DND-41 (cell line): Measurements from ENCODE around the gene KIAA1671.

ENCODE experiments used
- ATAC-seq: fragments of 200-7000 bp; cut with Tn5 transposase; 3 replicates; pipeline ENCODE4 v1.9.1; 2021; ENCODE audit warnings: low read depth; ENCODE audit not compliant: insufficient read depth
- DNase-seq: peaks from one replicate; pipeline ENCODE4 v3.0.0-alpha.2; 2020
- H2AFZ ChIP-seq: 2 replicates; pipeline ENCODE4 v1.6.0; 2012; ENCODE audit warnings: low read depth, low read length
- H3K27ac ChIP-seq: 2 replicates; pipeline ENCODE4 v1.5.1; 2012; ENCODE audit warnings: low read length, inconsistent platforms
- H3K27me3 ChIP-seq: fragments of 200-600 bp; sonication (generic); 2 replicates; pipeline ENCODE4 v1.6.0; 2012; ENCODE audit warnings: low read length, mild to moderate bottlenecking, inconsistent platforms; ENCODE audit not compliant: insufficient read depth, poor library complexity
- H3K36me3 ChIP-seq: 2 replicates; pipeline ENCODE4 v1.5.1; 2012; ENCODE audit warnings: low read length, inconsistent platforms; ENCODE audit not compliant: insufficient read depth
- H3K4me1 ChIP-seq: 2 replicates; pipeline ENCODE4 v1.5.1; 2012; ENCODE audit warnings: mild to moderate bottlenecking, low read length; ENCODE audit not compliant: insufficient read depth
- H3K4me2 ChIP-seq: 2 replicates; pipeline ENCODE4 v1.6.0; 2012; ENCODE audit warnings: mild to moderate bottlenecking, moderate library complexity, low read length, inconsistent platforms; ENCODE audit not compliant: insufficient read depth
- H3K4me3 ChIP-seq, 2 experiments: fragments of 200-600 bp in 1 of 2; shearing (Covaris generic) in 1 of 2; 2 replicates each; pipeline ENCODE4 v1.5.1; 2012 to 2016; ENCODE audit warnings: inconsistent platforms in 2 of 2, low read length in 2 of 2, mild to moderate bottlenecking in 2 of 2, low read depth in 1 of 2, moderate library complexity in 1 of 2
- H3K79me2 ChIP-seq: 2 replicates; pipeline ENCODE4 v1.6.0; 2012; ENCODE audit warnings: low read length, inconsistent platforms; ENCODE audit not compliant: insufficient read depth
- H3K9ac ChIP-seq: 2 replicates; pipeline ENCODE4 v1.6.0; 2012; ENCODE audit warnings: low read depth, mild to moderate bottlenecking, inconsistent platforms, low read length, moderate library complexity
- H3K9me3 ChIP-seq: 2 replicates; pipeline ENCODE4 v1.5.1; 2012; ENCODE audit warnings: low read length, moderate library complexity, mild to moderate bottlenecking, inconsistent platforms; ENCODE audit not compliant: insufficient read depth, severe bottlenecking
- H4K20me1 ChIP-seq: 2 replicates; pipeline ENCODE4 v1.6.0; 2012; ENCODE audit warnings: low read length; ENCODE audit not compliant: insufficient read depth
- EZH2 ChIP-seq: IDR thresholded peaks from 3 replicates; pipeline ENCODE4 v1.6.1; 2012; ENCODE audit warnings: borderline replicate concordance, low read depth, mild to moderate bottlenecking, moderate library complexity, low read length, inconsistent platforms; ENCODE audit not compliant: severe bottlenecking
- TF ChIP-seq, protein P1 (sequence below): IDR thresholded peaks from 2 replicates; pipeline ENCODE4 v1.5.1; 2012; ENCODE audit warnings: borderline replicate concordance, low read length, moderate library complexity, mild to moderate bottlenecking; ENCODE audit not compliant: poor library complexity, severe bottlenecking; ENCODE audit errors: extremely low read depth

KIAA1671 gene

DNA sequence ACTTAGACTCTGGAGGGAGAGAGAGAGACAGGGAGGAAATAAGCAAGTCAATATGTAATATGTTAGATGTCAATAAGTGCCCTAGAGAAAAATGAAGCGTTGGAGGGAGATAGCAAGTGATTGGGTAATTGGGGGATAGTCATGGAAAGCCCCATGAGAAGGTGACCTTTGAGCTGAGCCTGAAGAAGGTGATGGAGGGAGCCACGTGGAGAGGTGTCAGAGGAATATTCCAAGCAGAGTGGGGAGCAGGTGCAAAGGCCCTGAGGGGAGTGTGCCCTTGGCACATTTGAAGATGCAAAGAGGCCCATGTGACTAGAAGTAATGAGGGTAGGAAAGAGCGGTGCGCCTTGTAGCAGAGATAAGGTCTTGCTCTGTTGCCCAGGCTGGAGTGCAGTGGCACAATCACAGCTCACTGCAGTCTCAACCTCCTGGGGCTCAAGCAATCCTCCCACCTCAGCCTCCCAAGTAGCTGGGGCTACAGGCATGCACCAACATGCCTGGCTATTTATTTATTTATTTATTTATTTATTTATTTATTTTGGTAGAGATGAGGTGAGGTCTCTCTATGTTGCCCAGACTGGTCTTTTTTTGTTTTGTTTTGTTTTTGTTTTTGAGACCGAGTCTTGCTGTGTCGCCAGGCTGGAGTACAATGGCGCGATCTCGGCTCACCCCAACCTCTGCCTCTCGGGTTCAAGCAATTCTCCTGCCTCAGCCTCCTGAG is 8.1 kb upstream of the KIAA1671 start:
- ATAC-seq (no peak), DNase-seq (no peak)

GRCh38 chr22:24945430-24945829 is 7.1 kb upstream of the KIAA1671 start:
- no peak overlapping the region for H3K4me3 ChIP-seq
- no peak for ATAC-seq
- H3K9ac ChIP-seq: no peak overlapping the region
- no peak for TF ChIP-seq EZH2
- H3K9me3 ChIP-seq: no peaks in the 10 kb centered on the region
- no peak overlapping the region for H3K27ac ChIP-seq
- H3K27me3 ChIP-seq: no peaks in the 10 kb centered on the region
- H2AFZ ChIP-seq: no peak overlapping the region
- no peaks in the 10 kb centered on the region for H3K79me2 ChIP-seq
- DNase-seq: no peak
- H3K4me2 ChIP-seq: no peak overlapping the region
- no peaks in the 10 kb centered on the region for H3K4me1 ChIP-seq
- no peaks in the 10 kb centered on the region for H4K20me1 ChIP-seq
- H3K36me3 ChIP-seq: no peaks in the 10 kb centered on the region

More for the DNA sequence above, 8.1 kb upstream of the KIAA1671 start:
- no peak overlapping the region for H2AFZ ChIP-seq
- H3K4me3 ChIP-seq: no peak overlapping the region
- peaks cover under 1% of the 10 kb centered on the region for H3K27me3 ChIP-seq
- TF ChIP-seq, protein P1, sequence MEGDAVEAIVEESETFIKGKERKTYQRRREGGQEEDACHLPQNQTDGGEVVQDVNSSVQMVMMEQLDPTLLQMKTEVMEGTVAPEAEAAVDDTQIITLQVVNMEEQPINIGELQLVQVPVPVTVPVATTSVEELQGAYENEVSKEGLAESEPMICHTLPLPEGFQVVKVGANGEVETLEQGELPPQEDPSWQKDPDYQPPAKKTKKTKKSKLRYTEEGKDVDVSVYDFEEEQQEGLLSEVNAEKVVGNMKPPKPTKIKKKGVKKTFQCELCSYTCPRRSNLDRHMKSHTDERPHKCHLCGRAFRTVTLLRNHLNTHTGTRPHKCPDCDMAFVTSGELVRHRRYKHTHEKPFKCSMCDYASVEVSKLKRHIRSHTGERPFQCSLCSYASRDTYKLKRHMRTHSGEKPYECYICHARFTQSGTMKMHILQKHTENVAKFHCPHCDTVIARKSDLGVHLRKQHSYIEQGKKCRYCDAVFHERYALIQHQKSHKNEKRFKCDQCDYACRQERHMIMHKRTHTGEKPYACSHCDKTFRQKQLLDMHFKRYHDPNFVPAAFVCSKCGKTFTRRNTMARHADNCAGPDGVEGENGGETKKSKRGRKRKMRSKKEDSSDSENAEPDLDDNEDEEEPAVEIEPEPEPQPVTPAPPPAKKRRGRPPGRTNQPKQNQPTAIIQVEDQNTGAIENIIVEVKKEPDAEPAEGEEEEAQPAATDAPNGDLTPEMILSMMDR: no peak
- no peak for TF ChIP-seq EZH2
- H3K79me2 ChIP-seq: no peaks in the 10 kb centered on the region
- H3K4me2 ChIP-seq: no peak overlapping the region
- H3K27ac ChIP-seq: no peak overlapping the region
- H4K20me1 ChIP-seq: no peaks in the 10 kb centered on the region
- H3K36me3 ChIP-seq: no peaks in the 10 kb centered on the region
- no peak overlapping the region for H3K9ac ChIP-seq
- no peaks in the 10 kb centered on the region for H3K9me3 ChIP-seq
- no peaks in the 10 kb centered on the region for H3K4me1 ChIP-seq

DNA sequence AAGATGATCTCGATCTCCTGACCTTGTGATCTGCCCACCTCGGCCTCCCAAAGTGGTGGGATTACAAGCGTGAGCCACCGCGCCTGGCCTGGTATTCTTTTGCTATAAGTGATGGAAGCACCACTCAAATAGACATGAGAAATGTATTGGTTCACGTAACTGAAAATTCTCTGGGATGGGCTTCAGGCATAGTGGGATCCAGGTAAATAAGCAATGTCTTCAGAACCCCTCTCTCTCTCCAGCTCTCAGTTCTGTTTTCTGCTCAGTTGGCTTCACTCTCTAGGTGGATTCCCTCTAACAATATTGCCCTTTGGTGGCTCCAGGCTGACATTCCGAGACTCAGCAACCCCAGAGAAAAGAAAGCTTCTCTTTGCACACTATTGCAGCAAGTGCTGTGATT is 5.1 kb upstream of the KIAA1671 start:
- Histone ChIP-seq H3K4me1 (no peaks in the 10 kb centered on the region), H3K36me3 (no peaks in the 10 kb centered on the region), H3K4me3 (no peak overlapping the region), H3K9ac (no peak overlapping the region), H3K9me3 (no peaks in the 10 kb centered on the region), H3K79me2 (no peaks in the 10 kb centered on the region), H3K27me3 (no peaks in the 10 kb centered on the region), H3K4me2 (no peak overlapping the region), H4K20me1 (no peaks in the 10 kb centered on the region), H3K27ac (no peak overlapping the region), H2AFZ (no peak overlapping the region)
- DNase-seq: no peak
- no peak for ATAC-seq
- TF ChIP-seq, protein P1: no peak
- no peak for TF ChIP-seq EZH2

DNA sequence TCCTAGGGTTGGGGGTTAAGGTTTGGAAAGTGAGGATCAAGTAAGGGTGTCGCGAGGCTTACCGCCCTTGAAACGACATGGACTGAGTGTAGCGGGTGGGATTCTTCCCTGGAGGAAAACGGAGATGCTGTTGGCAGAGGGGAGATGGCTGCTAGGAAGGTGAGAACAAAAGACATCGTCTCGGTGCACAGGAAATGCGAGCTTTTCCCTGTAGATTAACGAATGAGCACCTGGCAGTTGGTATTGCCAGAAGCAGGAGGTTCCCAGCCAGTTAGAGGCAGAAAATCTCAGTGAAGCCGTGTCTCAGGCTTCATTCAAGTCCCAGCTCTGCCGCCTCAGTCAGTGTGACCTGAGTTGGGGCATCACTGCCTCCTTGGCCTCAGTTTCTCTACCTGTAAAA is 4.6 kb upstream of the KIAA1671 start:
- Histone ChIP-seq H3K4me3 (no peak overlapping the region), H3K9ac (no peak overlapping the region), H2AFZ (no peak overlapping the region), H3K4me2 (no peak overlapping the region), H4K20me1 (no peaks in the 10 kb centered on the region), H3K27ac (no peak overlapping the region), H3K36me3 (no peaks in the 10 kb centered on the region), H3K4me1 (no peaks in the 10 kb centered on the region), H3K79me2 (no peaks in the 10 kb centered on the region), H3K9me3 (no peaks in the 10 kb centered on the region), H3K27me3 (no peaks in the 10 kb centered on the region)
- ATAC-seq (no peak), DNase-seq (no peak)
- TF ChIP-seq, protein P1: no peak
- no peak for TF ChIP-seq EZH2
